GM03348 (cell line): ENCODE results near the gene BACE2.

Experiments used
- DNase-seq: peaks from one replicate; pipeline ENCODE4 v3.0.0; 2012; ENCODE audit warnings: low spot score

The BACE2 gene

GRCh38 chr21:41167348-41168342 lies at the start of gene BACE2:
Gene BACE2, plus strand, starts transcription at chr21:41168160. Its CDS starts 104 bp downstream, at chr21:41168264.
- peak; percentile 96 for DNase-seq

DNA sequence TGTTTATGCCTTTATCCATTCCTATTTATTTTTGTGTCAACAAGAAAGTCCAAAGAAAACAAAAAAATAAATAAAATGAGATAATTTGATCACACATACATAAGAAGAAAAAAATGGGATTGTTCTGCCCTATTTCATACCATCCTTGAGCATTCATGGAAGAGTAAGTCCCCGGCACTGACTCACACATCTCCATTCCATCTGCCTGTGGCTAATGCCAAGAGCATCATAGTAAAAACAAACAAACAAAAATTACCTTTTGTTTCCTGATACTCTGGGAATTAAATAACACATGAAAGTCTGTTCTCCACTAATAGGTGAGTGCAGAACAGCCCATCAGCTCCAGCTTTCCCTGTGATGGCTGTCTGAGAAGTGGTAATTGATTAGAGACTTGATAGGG lies 48.1 kb upstream of the BACE2 start:
- DNase-seq = no peak

- DNase-seq = no peak
These were observed 47.0 kb upstream of the BACE2 start for GRCh38 chr21:41120997-41121396.

- peak; percentile 82 for DNase-seq
These were observed 46.1 kb upstream of the BACE2 start for GRCh38 chr21:41121785-41122415.

DNA sequence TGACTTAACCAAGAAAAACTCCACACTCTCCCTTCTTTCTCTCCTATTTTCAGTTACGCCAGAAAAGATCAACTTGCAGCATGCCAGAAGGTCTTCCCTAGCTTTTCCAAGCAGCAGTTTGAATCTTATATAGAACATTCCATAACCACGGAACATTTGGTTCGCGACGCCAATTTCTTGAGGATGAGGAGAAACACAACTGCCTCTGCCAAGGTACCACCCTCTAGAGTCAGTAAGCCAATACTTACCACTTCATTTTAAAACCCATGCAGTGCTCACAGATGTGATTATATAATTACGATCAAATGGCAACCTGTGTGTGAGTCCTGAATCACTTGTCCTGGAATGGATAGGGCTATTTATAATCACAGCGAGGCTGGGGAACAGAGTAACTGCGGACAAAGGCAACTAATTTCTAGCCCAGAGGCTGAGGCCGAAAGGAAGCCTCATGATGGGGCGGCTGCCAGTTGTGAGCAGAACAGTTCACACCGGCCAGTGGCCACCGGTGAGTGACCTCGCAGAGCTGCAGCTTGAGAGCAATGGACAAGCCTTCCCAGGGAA lies 43.2 kb upstream of the BACE2 start:
- no peak for DNase-seq

DNA sequence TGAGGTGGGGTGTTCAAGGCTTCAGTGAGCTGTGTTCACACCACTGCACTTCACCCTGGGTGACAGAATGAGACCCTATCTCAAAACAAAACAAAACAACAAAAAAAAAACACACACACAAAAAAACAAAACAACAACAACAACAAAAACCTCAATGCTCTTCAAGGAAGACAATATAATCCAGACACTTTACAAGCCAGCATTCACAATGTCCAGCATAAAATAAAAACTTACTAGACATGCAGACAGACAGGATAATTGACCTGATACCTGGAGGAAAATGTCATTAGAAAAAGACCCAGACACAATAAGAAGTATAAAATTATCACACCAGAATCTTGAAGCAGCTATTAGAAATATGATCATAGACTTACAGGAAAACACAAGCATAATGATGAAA lies 39.0 kb upstream of the BACE2 start:
- no peak for DNase-seq

GRCh38 chr21:41130883-41131282 lies 37.1 kb upstream of the BACE2 start:
- no peak for DNase-seq

- peak; percentile 79 for DNase-seq
These were observed 34.0 kb upstream of the BACE2 start for GRCh38 chr21:41133874-41134522.

DNA sequence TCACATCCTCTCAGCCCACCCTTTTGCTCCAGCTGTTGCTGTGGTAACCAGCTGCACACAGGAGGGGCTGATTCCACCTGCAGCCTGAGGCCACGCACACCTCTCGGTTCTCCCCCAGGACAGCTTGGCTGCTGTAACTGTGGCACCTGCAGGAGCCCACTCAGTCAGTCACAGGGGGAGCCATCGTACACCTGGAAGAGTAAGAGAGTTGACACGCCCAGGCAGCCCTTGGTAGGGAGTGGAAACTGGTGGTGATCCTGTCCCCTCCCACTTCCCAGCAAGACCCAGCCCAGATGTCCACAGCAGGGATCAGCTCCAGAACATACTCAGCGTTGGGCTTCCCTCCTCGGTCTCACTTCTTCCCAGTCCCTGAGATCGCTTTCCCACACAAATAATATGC lies 32.2 kb upstream of the BACE2 start:
- no peak for DNase-seq

- DNase-seq = no peak
These were observed 31.7 kb upstream of the BACE2 start for GRCh38 chr21:41136286-41136685.

- no peak for DNase-seq
These were observed 30.6 kb upstream of the BACE2 start for GRCh38 chr21:41137401-41137800.

GRCh38 chr21:41137889-41138288 lies 30.1 kb upstream of the BACE2 start:
- no peak for DNase-seq

DNA sequence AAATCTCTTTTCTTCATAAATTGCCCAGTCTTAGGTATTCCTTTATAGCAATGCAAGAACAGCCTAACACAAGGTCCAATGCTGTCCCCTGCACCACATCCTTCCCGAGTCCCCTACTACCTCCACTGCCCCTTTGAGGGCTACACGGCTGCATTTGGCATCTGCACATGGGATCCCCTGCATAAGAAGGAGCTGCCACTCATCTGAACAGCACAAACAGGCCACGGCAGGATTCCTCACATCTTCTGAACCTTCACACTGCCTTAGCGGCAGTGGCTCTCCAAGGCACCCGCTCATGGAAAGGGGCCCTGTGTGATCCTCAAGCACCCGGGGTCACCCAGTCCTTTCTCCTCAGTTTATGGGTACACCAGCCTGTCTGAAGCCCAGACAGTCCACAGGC lies 29.2 kb upstream of the BACE2 start:
- no peak for DNase-seq

DNA sequence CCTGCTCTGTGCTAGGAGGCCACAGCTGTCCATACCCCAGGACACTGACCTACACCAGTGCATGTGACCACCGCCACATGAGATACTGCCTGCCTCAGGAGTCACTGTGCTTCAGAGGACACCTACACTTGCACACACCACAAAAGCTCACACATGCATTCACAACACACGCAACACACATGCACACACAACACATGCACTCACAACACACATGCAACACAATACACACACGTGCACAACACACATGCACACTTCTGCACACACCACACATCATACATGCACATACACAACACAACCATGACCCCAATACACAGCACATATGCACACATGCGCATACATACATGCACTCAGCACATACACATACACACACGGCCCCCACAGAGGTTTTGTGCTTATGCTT lies 28.7 kb upstream of the BACE2 start:
- DNase-seq = no peak

GRCh38 chr21:41139951-41140350 lies 28.0 kb upstream of the BACE2 start:
- no peak for DNase-seq

DNA sequence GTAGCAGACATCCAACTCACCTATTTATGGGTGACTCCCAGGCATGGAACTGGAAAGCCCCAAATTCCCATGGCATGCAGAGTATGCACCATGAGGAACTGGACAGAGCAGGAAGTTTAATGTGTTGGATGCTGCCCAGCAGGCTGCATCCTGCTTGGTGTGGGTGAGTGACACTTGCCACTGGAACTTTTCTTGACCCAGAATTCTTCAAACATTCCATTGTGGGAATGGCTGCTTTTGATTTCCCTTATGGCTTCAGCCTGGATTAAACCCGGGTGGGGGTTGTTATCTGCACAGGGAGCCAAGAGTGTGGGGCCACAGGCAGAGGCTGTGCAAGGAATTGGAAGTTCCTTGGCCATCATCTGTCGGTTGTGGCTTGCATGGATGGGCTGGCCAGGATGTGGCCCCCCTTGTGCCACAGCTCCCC lies 26.9 kb upstream of the BACE2 start:
- DNase-seq = peak; percentile 81

DNA sequence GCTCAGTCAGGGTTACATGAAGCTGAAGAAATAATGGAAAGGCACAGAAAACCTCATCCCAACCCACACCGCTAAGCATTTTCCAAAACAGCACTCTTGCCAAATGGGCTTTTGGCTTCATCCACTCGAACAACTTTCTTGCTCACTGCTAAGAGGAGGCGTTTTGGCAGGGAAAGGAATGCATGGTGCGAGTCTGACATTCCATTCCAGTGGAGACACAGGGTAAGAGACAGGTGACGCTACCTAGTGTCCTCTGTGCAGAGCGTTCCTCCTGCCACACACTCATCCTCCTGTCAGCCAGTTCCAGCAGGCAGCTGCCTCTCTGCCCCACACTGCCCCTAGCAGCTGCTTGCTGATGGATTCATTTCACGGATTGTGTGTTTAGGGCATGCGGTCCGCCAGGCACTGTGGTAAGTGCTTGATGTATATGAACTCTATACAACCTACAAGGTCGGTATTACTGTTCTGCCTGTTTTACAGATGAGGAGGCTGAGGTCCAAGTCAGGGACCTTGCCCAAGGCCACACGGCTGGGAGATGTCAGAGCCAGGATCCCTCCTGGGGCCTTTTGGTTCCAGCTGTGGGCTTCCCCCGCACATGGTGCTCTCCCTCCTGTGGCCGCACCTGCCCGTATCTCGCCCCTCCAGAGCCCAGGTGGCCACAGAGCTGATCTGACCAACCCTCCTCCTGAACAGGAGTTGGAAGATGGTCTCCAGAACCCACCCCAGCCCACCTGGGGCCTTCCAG lies 25.7 kb upstream of the BACE2 start:
- peak; percentile 91 for DNase-seq

GRCh38 chr21:41143596-41144325 lies 24.2 kb upstream of the BACE2 start:
- no peak for DNase-seq

GRCh38 chr21:41147096-41147978 lies 20.6 kb upstream of the BACE2 start:
- no peak for DNase-seq

DNA sequence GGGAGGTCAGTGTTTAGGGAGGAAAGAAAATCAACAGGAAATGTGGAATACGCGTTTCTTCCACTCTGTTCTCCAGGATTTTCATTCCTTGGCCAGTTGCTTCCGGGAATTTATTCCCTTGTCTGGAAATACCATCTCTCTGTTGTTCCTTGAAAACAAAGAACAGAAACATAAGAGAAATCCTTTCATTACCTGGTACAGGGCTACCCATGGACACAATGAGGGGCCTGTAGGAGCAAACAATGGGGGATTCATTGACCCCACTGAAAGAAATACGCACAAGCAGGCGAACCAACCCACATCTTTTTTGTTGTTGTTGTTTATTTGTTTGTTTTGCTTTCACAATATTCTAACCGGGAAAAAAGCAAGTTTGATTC lies 20.0 kb upstream of the BACE2 start:
- no peak for DNase-seq
